ENCODE data around the gene KCTD16. TPM values are rescaled to one million over a fixed set of nuclear protein-coding genes. Genes with fewer than 3 reads are reported as not detected.

KCTD16 gene
- total RNA-seq, 6 donors from 2014 or later = under 0.01 to 1.7 (median 0.27) TPM

GRCh38 chr5:144203750-144204596 lies 33.3 kb downstream of the KCTD16 start:
- DNase-seq = peak in 1 of 2 donors; percentile 23
- peak; percentile 65 to 84 for ATAC-seq (ENCODE audit: low FRiP score in 2 of 2)

GRCh38 chr5:144205141-144205551 lies 34.5 kb downstream of the KCTD16 start:
- peaks cover 0 to 9% (median 6%) of the 10 kb centered on the region in 4 donors for H3K4me1 ChIP-seq
- H3K27me3 ChIP-seq = peaks cover 0 to 8% (median 4%) of the 10 kb centered on the region in 4 donors
- DNase-seq = peak in 1 of 2 donors; percentile 85
- WGBS, 2 donors = 1% methylated on average over 21 to 26 of the region's 31 CpGs
- H3K4me3 ChIP-seq = peak overlapping the region; percentile 7 to 35 (median 19)
- no peak for TF ChIP-seq POLR2AphosphoS5 (IDR thresholded peaks at IDR 0.05)
- ATAC-seq (ENCODE audit: low FRiP score in 2 of 2) = peak; percentile 22 to 71
- H3K27ac ChIP-seq = no peak overlapping the region
- no peaks in the 10 kb centered on the region for H3K36me3 ChIP-seq
- no peaks in the 10 kb centered on the region for H3K9me3 ChIP-seq

More at GRCh38 chr5:144203750-144204596, 33.3 kb downstream of the KCTD16 start:
- TF ChIP-seq, protein P1, sequence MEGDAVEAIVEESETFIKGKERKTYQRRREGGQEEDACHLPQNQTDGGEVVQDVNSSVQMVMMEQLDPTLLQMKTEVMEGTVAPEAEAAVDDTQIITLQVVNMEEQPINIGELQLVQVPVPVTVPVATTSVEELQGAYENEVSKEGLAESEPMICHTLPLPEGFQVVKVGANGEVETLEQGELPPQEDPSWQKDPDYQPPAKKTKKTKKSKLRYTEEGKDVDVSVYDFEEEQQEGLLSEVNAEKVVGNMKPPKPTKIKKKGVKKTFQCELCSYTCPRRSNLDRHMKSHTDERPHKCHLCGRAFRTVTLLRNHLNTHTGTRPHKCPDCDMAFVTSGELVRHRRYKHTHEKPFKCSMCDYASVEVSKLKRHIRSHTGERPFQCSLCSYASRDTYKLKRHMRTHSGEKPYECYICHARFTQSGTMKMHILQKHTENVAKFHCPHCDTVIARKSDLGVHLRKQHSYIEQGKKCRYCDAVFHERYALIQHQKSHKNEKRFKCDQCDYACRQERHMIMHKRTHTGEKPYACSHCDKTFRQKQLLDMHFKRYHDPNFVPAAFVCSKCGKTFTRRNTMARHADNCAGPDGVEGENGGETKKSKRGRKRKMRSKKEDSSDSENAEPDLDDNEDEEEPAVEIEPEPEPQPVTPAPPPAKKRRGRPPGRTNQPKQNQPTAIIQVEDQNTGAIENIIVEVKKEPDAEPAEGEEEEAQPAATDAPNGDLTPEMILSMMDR (IDR thresholded peaks at IDR 0.05) = peak; percentile 47 to 79 (median 76)
- TF ChIP-seq POLR2A (IDR thresholded peaks at IDR 0.05) = no peak
- 41% methylated on average over 10 of the region's 10 CpGs for WGBS, 2 donors
- Histone ChIP-seq H3K36me3 (no peaks in the 10 kb centered on the region), H3K27ac (no peak overlapping the region), H3K4me1 (peaks cover 0 to 9% (median 6%) of the 10 kb centered on the region in 4 donors), H3K27me3 (peaks cover 0 to 8% (median 4%) of the 10 kb centered on the region in 4 donors), H3K4me3 (no peak overlapping the region), H3K9me3 (no peaks in the 10 kb centered on the region)

DNA sequence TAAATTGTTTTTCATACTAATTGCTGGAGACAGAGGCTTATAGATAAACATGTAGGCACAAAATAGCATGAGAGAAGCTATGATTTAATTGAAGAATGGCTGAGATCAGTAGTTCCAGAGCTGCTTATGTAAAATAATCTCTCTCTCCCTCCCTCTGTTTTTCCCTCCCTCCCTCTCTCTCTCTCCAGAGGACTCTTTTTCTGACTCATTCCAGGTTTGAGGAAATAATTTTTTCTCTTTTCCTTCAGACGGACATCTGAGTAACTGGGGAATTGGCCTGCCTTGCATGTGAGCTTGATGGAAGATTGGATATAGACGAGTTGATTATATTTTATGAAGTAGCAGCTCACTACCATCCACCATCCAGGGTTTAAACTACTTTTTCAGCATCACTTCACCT lies 35.5 kb downstream of the KCTD16 start:
- H3K27me3 ChIP-seq = peaks cover 0 to 8% (median 5%) of the 10 kb centered on the region in 4 donors
- H3K4me1 ChIP-seq = peaks cover 0 to 9% (median 6%) of the 10 kb centered on the region in 4 donors
- DNase-seq = no peak
- H3K9me3 ChIP-seq = no peaks in the 10 kb centered on the region
- TF ChIP-seq, protein P1 (IDR thresholded peaks at IDR 0.05) = no peak
- H3K36me3 ChIP-seq = no peaks in the 10 kb centered on the region
- H3K27ac ChIP-seq = no peak overlapping the region
- 63 to 67% methylated on average over 2 of the region's 2 CpGs for WGBS, 2 donors
- no peak for ATAC-seq (ENCODE audit: low FRiP score in 2 of 2)
- no peak overlapping the region for H3K4me3 ChIP-seq

DNA sequence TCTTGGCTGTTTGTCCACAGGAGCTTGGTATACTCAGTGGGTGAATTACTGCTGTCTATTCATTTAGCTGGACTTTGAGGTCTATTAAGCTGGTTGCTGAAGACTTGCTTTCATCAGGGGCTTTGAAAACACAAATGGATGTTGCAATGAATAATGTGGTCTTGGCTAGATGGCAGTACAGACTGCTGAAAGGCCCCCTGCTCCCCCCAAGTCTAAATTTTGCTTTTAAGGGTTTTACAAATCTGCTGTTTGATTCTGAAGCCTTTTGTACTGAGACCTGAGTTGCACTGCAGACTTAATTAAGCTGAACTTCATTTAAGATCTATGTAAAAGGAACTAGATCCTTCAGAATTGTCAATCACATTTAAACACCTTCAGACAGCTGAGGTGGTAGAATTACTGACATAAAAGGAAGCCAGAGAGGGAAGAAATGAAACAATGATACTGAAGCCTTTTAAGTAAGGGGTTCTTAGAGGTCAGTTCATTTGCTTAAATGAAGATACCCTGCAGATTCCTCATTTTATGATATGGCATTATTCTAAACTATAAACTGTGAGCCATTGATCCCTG lies 37.3 kb downstream of the KCTD16 start:
- Histone ChIP-seq H3K9me3 (no peaks in the 10 kb centered on the region), H3K4me1 (peaks cover 0 to 7% (median 5%) of the 10 kb centered on the region in 4 donors), H3K36me3 (no peaks in the 10 kb centered on the region), H3K27me3 (peaks cover 0 to 8% (median 5%) of the 10 kb centered on the region in 4 donors), H3K27ac (no peak overlapping the region), H3K4me3 (no peak overlapping the region)
- ATAC-seq (ENCODE audit: low FRiP score in 2 of 2) (no peak), DNase-seq (no peak)
- TF ChIP-seq POLR2A (IDR thresholded peaks at IDR 0.05) = no peak
- TF ChIP-seq, protein P1 (IDR thresholded peaks at IDR 0.05) = no peak
- no peak for TF ChIP-seq POLR2AphosphoS5 (IDR thresholded peaks at IDR 0.05)
- TF ChIP-seq EP300 (IDR thresholded peaks at IDR 0.05) = no peak

DNA sequence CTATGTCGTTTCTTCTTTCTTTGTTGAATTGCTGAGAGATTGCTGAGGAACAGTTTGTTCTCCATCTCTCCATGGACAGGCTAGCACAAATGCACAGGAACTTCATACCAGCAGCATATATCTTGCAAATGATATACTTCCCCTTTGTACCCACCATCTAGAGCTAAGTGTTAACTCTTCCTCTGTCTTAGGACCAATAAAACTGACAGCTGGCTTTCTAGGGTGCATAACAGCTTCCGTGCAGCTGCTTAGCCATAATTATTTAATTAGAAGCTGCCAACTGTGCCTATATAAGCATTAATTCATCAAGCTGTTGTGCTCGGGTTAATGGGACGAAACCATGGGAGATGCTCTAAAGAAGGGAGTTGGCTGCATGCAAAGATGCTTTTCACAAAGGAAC lies 38.7 kb downstream of the KCTD16 start:
- Histone ChIP-seq H3K9me3 (no peaks in the 10 kb centered on the region), H3K27ac (no peak overlapping the region), H3K36me3 (no peaks in the 10 kb centered on the region), H3K4me1 (peaks cover 0 to 7% (median 5%) of the 10 kb centered on the region in 4 donors), H3K4me3 (no peak overlapping the region), H3K27me3 (peaks cover 0 to 8% (median 3%) of the 10 kb centered on the region in 4 donors)
- 74 to 80% methylated on average over 4 of the region's 4 CpGs for WGBS, 2 donors
- no peak for ATAC-seq (ENCODE audit: low FRiP score in 2 of 2)
- DNase-seq = no peak
- no peak for TF ChIP-seq POLR2A (IDR thresholded peaks at IDR 0.05)
- TF ChIP-seq EP300 (IDR thresholded peaks at IDR 0.05) = no peak
- TF ChIP-seq, protein P1 (IDR thresholded peaks at IDR 0.05) = no peak

All from upper lobe of left lung (tissue), 6 donors.